Sigmoid colon (tissue), 4 donors: ENCODE measurements around the gene CACNA1F.

Experiments used
- CTCF ChIP-seq, 4 experiments: fragments of 450-650 bp in 3 of 4; fragments of 200-600 bp in 1 of 4; IDR thresholded peaks; one replicate each; pipeline ENCODE4 v1.5.1; 2016 to 2019; ENCODE audit warnings: antibody characterized with exemption in 4 of 4, mild to moderate bottlenecking in 3 of 4, moderate library complexity in 2 of 4
- EP300 ChIP-seq, 4 donors: sonication (generic); formaldehyde crosslinking; IDR thresholded peaks; one replicate each; pipeline ENCODE4 v1.6.1; 2017; ENCODE audit warnings: antibody characterized with exemption in 4 of 4
- POLR2A ChIP-seq, 2 donors: fragments of 450-650 bp; IDR thresholded peaks; one replicate each; pipeline ENCODE4 v1.6.1; 2016; ENCODE audit warnings: antibody characterized with exemption in 2 of 2, mild to moderate bottlenecking in 2 of 2, moderate library complexity in 2 of 2
- POLR2AphosphoS5 ChIP-seq, 4 donors: sonication (generic); formaldehyde crosslinking; IDR thresholded peaks; one replicate each; pipeline ENCODE4 v1.6.1; 2017; ENCODE audit warnings: antibody characterized with exemption in 4 of 4

GRCh38 chrX:49210406-49210805, 22.7 kb downstream of the CACNA1F start:
- TF ChIP-seq CTCF (IDR thresholded peaks at IDR 0.05) (no peak), POLR2AphosphoS5 (IDR thresholded peaks at IDR 0.05) (no peak), POLR2A (IDR thresholded peaks at IDR 0.05) (no peak), EP300 (IDR thresholded peaks at IDR 0.05) (no peak)
